SIG-M5 (cell line): ENCODE results near the gene TNS3.
"Not testable (repeated sequence)": the region's sequence is repeated elsewhere in the genome, so short reads cannot be mapped to it uniquely, and the experiment has no call there.

Source experiments
- DNase-seq: peaks from one replicate; lab custom pipeline; 2025; lab: John Stamatoyannopoulos, UW

The TNS3 gene

GRCh38 chr7:47472444-47473157, 109.3 kb downstream of the TNS3 start:
- no peak for DNase-seq

GRCh38 chr7:47471831-47472230, 110.1 kb downstream of the TNS3 start:
- DNase-seq: no peak

GRCh38 chr7:47471358-47471703, 110.6 kb downstream of the TNS3 start:
- no peak for DNase-seq

- DNase-seq: no peak
These were observed 111.1 kb downstream of the TNS3 start for GRCh38 chr7:47470567-47471357.

GRCh38 chr7:47469846-47470245, 112.1 kb downstream of the TNS3 start:
- DNase-seq: not testable (repeated sequence)

- DNase-seq: no peak
These were observed 115.1 kb downstream of the TNS3 start for GRCh38 chr7:47466832-47467231.

GRCh38 chr7:47465191-47465590, 116.7 kb downstream of the TNS3 start:
- no peak for DNase-seq

- DNase-seq: no peak
These were observed 117.6 kb downstream of the TNS3 start for GRCh38 chr7:47464266-47464665.

- no peak for DNase-seq
These were observed 120.2 kb downstream of the TNS3 start for GRCh38 chr7:47461746-47462145.

- DNase-seq: no peak
These were observed 120.8 kb downstream of the TNS3 start for GRCh38 chr7:47461161-47461560.

- no peak for DNase-seq
These were observed 121.5 kb downstream of the TNS3 start for GRCh38 chr7:47460251-47460989.

- DNase-seq: no peak
These were observed 123.4 kb downstream of the TNS3 start for GRCh38 chr7:47458486-47458885.

- DNase-seq: no peak
These were observed 123.9 kb downstream of the TNS3 start for GRCh38 chr7:47458057-47458456.

- DNase-seq: no peak
These were observed 125.5 kb downstream of the TNS3 start for GRCh38 chr7:47456210-47456955.

GRCh38 chr7:47455872-47456185, 126.1 kb downstream of the TNS3 start:
- DNase-seq: no peak

GRCh38 chr7:47454974-47455871, 126.7 kb downstream of the TNS3 start:
- DNase-seq: no peak

GRCh38 chr7:47454069-47454973, 127.6 kb downstream of the TNS3 start:
- DNase-seq: no peak

- DNase-seq: no peak
These were observed 128.5 kb downstream of the TNS3 start for GRCh38 chr7:47453093-47454061.

GRCh38 chr7:47452715-47453092, 129.2 kb downstream of the TNS3 start:
- DNase-seq: no peak
